Skeletal muscle tissue (tissue), 4 donors: ENCODE measurements around the gene PTK6. TPM values are rescaled to one million over a fixed set of nuclear protein-coding genes. Genes with fewer than 3 reads are reported as not detected.

ENCODE experiments used
- H3K27ac ChIP-seq: one replicate; pipeline ENCODE4 v1.7.0; 2013; ENCODE audit warnings: mild to moderate bottlenecking, low read depth, low read length, inconsistent platforms
- H3K27me3 ChIP-seq, 3 donors: one replicate each; pipeline ENCODE4 v1.7.0; 2013; ENCODE audit warnings: low read length in 3 of 3; ENCODE audit not compliant: control insufficient read depth in 3 of 3, insufficient read depth in 3 of 3
- H3K36me3 ChIP-seq, 3 donors: one replicate each; pipeline ENCODE4 v1.7.0; 2013; ENCODE audit warnings: low read length in 3 of 3; ENCODE audit not compliant: control insufficient read depth in 3 of 3, insufficient read depth in 3 of 3
- H3K4me1 ChIP-seq, 3 donors: one replicate each; pipeline ENCODE4 v1.7.0; 2013; ENCODE audit warnings: low read length in 3 of 3, mild to moderate bottlenecking in 3 of 3; ENCODE audit not compliant: control insufficient read depth in 3 of 3, insufficient read depth in 3 of 3
- H3K4me3 ChIP-seq, 3 donors: one replicate each; pipeline ENCODE4 v1.7.0; 2013; ENCODE audit warnings: low read length in 3 of 3
- H3K9ac ChIP-seq, 3 donors: one replicate each; pipeline ENCODE4 v1.7.0; 2013; ENCODE audit warnings: low read length in 3 of 3, mild to moderate bottlenecking in 3 of 3, moderate library complexity in 2 of 3, low read depth in 1 of 3
- H3K9me3 ChIP-seq, 3 donors: one replicate each; pipeline ENCODE4 v1.7.0; 2013; ENCODE audit warnings: low read length in 3 of 3; ENCODE audit not compliant: control insufficient read depth in 3 of 3
- total RNA-seq: library from RNA; depleted of rRNA; stranded (reverse); fragments of >200 nt; gene quantifications from one replicate; pipeline ENCODE4 v1.2.3, GENCODE V29; 2014
- donor health status: Osteomylitis.

The PTK6 gene
- total RNA-seq, 1 donor from 2014 or later: not detected

- H3K9me3 ChIP-seq: no peaks in the 10 kb centered on the region
Measured at GRCh38 chr20:63490416-63490815, 46.8 kb downstream of the PTK6 start.

DNA sequence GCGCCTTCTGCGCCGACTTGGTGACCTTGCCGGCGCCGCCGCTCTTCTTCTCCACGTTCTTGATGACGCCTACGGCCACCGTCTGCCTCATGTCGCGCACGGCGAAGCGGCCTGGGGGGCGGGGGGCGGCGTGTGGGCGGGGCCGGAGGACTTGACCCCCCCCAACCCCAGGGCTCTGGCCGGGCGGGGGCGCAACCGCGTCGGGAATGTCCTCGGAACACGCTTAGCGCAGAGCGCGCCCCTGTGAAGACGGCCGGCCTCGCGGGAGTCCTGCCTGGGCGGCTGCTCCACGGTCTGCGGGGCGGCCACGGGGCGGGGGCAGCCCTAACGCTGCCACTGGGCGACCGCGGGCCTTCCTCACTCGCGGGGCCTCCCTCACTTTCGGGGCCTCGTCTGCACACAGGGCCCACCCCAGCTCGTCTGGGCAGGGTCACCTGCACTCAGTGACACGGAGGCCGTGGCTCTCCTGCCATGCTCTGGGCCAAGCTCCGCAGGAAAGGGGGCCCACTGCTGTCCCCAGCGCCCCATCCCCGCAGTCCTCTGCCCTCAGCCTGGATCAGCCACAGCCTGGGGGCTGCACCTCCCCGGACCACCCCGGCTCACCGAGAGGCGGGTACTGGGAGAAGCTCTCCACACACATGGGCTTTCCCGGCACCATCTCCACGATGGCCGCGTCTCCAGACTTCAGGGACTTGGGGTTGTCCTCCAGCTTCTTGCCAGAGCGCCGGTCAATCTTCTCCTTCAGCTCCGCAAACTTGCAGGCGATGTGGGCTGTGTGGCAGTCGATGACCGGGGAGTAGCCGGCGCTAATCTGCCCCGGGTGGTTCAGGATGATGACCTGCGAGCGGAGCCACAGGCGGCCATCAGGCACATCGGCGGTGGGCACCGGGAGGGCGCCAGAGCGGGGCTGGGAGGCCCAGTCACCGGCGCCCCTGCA is 48.6 kb downstream of the PTK6 start:
- peaks cover 33 to 50% (median 47%) of the 10 kb centered on the region in 3 donors for H3K36me3 ChIP-seq
- H3K27me3 ChIP-seq: peaks cover 0 to 18% (median 9%) of the 10 kb centered on the region in 3 donors
- no peaks in the 10 kb centered on the region for H3K9me3 ChIP-seq
- H3K4me3 ChIP-seq: no peak overlapping the region
- H3K4me1 ChIP-seq: peaks cover 0 to 18% (median 8%) of the 10 kb centered on the region in 3 donors
- peak overlapping the region in 1 of 3 donors; percentile 40 for H3K9ac ChIP-seq
- H3K27ac ChIP-seq: no peak overlapping the region

More at GRCh38 chr20:63490416-63490815, 46.8 kb downstream of the PTK6 start:
- Histone ChIP-seq H3K4me1 (peaks cover 8 to 36% (median 24%) of the 10 kb centered on the region in 3 donors), H3K9ac (no peak overlapping the region), H3K36me3 (peaks cover 42 to 69% (median 65%) of the 10 kb centered on the region in 3 donors), H3K27ac (no peak overlapping the region), H3K4me3 (no peak overlapping the region), H3K27me3 (peaks cover 0 to 14% (median 9%) of the 10 kb centered on the region in 3 donors)

- H3K9me3 ChIP-seq: no peaks in the 10 kb centered on the region
- H3K9ac ChIP-seq: no peak overlapping the region
- H3K36me3 ChIP-seq: peaks cover 28 to 44% (median 39%) of the 10 kb centered on the region in 3 donors
- H3K4me3 ChIP-seq: no peak overlapping the region
- H3K4me1 ChIP-seq: peaks cover 0 to 22% (median 10%) of the 10 kb centered on the region in 3 donors
- H3K27me3 ChIP-seq: peaks cover 0 to 18% (median 9%) of the 10 kb centered on the region in 3 donors
- no peak overlapping the region for H3K27ac ChIP-seq
Measured at GRCh38 chr20:63487781-63488241, 49.4 kb downstream of the PTK6 start.

DNA sequence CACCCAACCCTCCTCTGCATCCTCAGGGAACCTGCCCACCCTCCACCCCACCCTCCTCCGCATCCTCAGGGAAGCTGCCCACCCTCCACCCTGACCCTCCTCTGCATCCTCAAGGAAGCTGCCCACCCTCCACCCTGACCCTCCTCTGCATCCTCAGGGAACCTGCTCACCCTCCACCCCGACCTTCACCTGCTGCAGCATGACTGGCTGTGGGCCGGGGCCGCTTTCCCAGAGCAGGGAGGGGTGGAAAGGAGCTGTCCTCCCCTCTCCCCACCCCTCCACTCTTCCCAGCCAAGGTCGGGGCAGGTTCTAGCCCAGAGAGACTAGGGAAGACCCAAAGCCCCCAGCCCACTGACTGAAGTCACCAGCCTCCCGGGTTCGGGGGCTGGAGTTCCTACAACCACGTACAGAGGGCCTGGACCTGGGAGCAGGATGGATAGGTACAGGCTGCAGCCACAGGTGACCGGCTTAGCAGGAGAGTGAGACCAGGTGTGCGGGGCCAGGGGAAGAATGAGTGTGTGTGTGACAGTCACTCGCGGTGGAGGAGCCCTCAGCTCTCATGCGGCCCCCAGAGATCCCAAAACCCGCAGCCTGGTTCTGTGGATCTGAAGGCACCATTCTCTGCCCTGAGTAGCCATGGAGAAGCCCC is 49.9 kb downstream of the PTK6 start:
- Histone ChIP-seq H3K4me3 (no peak overlapping the region), H3K36me3 (peaks cover 23 to 39% (median 33%) of the 10 kb centered on the region in 3 donors), H3K27ac (no peak overlapping the region), H3K4me1 (peaks cover 0 to 28% (median 13%) of the 10 kb centered on the region in 3 donors), H3K9me3 (no peaks in the 10 kb centered on the region), H3K9ac (no peak overlapping the region), H3K27me3 (peaks cover 0 to 18% (median 13%) of the 10 kb centered on the region in 3 donors)

GRCh38 chr20:63486300-63486855 is 50.8 kb downstream of the PTK6 start:
- peaks cover 14 to 32% (median 24%) of the 10 kb centered on the region in 3 donors for H3K36me3 ChIP-seq
- H3K4me1 ChIP-seq: peaks cover 0 to 23% (median 10%) of the 10 kb centered on the region in 3 donors
- no peak overlapping the region for H3K27ac ChIP-seq
- no peak overlapping the region for H3K4me3 ChIP-seq
- peaks cover 7 to 18% (median 17%) of the 10 kb centered on the region in 3 donors for H3K27me3 ChIP-seq
- H3K9me3 ChIP-seq: no peaks in the 10 kb centered on the region
- no peak overlapping the region for H3K9ac ChIP-seq

DNA sequence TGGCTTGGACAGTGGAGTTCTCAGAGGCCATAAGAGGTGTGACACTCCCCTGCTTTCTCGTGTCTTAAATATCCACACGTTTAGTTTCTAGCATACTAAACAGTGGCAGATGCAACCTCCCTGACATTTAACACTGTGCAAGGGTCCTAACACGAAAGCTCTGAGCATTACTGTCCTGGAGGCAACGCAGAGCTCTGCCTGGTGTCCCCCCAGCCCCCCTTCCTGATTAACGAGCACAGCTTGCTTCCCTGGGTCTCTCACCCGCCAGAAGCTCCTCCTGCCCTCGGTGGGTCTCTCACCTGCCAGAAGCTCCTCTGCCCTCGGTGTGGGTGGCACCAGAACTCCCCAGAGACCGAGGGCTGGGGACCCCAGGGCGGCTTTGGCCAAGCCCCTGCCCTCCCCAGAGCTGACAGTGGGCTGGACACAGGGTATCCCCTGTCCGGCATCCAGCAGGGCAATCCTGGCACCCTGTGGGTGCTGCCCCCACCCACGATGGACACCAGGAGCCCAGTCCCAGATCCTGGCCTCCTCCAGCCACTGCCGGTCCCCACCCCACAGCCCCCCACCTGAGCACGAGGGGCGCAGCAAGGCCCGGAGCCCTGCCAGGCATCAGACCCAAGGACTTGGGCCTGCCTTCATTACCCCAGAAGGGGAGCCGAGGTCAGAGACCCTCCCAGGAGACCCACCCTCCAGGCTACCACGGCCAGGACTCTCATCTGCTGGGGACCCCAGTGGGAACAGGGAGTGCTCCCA is 52.3 kb downstream of the PTK6 start:
- H3K4me1 ChIP-seq: peaks cover 0 to 16% (median 6%) of the 10 kb centered on the region in 3 donors
- H3K9me3 ChIP-seq: no peaks in the 10 kb centered on the region
- no peak overlapping the region for H3K4me3 ChIP-seq
- H3K9ac ChIP-seq: peak overlapping the region in 1 of 3 donors; percentile 45
- no peak overlapping the region for H3K27ac ChIP-seq
- H3K36me3 ChIP-seq: peaks cover 7 to 18% (median 11%) of the 10 kb centered on the region in 3 donors
- H3K27me3 ChIP-seq: peaks cover 9 to 21% (median 16%) of the 10 kb centered on the region in 3 donors

DNA sequence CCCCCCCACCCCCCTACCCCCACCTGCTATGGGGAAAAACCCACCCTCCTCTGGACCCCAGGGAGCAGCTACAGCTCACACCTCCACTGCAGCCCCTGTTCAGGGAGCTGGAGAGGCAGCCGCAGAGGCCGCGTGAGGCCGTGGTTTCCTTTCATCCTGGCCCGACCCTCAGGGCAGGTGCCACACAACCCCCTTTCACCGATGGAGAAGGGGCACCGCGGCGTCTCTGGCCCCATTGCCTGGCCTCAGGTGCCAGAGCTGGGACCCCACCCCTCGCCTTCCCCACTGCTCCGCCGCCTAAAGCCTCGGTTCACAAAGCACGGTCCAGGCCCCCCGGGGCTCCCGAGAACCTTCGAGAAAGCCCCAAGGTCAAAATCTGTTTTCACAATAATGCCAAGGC is 52.9 kb downstream of the PTK6 start:
- peaks cover 7 to 15% (median 11%) of the 10 kb centered on the region in 3 donors for H3K36me3 ChIP-seq
- H3K9ac ChIP-seq: no peak overlapping the region
- H3K4me1 ChIP-seq: peaks cover 0 to 16% (median 6%) of the 10 kb centered on the region in 3 donors
- H3K4me3 ChIP-seq: no peak overlapping the region
- H3K27ac ChIP-seq: no peak overlapping the region
- no peaks in the 10 kb centered on the region for H3K9me3 ChIP-seq
- peaks cover 13 to 25% (median 22%) of the 10 kb centered on the region in 3 donors for H3K27me3 ChIP-seq

DNA sequence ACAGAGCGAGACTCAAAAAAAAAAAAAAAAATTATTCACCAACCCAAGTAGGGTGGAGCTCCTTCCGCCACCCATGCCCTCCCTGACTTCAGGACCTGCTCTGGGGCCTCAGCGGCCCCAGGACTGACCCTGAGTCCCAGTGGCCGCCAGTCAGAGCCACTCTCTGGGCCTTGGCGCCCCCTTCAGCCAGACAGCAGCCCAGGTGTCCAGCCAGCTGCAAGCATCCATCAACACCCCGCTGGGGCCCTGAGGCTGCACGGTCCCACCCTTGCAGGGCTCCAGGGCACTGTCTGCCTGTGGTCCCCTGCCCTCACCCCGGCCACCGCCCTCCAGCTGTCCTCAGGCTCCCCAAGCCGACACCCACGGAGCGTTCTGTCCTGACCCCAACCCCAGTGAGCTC is 53.3 kb downstream of the PTK6 start:
- H3K4me1 ChIP-seq: peaks cover 0 to 15% (median 6%) of the 10 kb centered on the region in 3 donors
- peaks cover 5 to 10% (median 10%) of the 10 kb centered on the region in 3 donors for H3K36me3 ChIP-seq
- no peak overlapping the region for H3K9ac ChIP-seq
- H3K4me3 ChIP-seq: no peak overlapping the region
- H3K27ac ChIP-seq: no peak overlapping the region
- no peaks in the 10 kb centered on the region for H3K9me3 ChIP-seq
- H3K27me3 ChIP-seq: peaks cover 17 to 29% (median 26%) of the 10 kb centered on the region in 3 donors

GRCh38 chr20:63482021-63482587 is 55.1 kb downstream of the PTK6 start:
- H3K4me1 ChIP-seq: peaks cover 0 to 11% (median 6%) of the 10 kb centered on the region in 3 donors
- H3K9ac ChIP-seq: no peak overlapping the region
- H3K27ac ChIP-seq: no peak overlapping the region
- no peaks in the 10 kb centered on the region for H3K9me3 ChIP-seq
- H3K36me3 ChIP-seq: no peaks in the 10 kb centered on the region
- H3K27me3 ChIP-seq: peaks cover 30 to 40% (median 36%) of the 10 kb centered on the region in 3 donors
- H3K4me3 ChIP-seq: no peak overlapping the region
